MM.1S (cell line): ENCODE results near the gene TSPAN1.
"Not testable (repeated sequence)": the region's sequence is repeated elsewhere in the genome, so short reads cannot be mapped to it uniquely, and the experiment has no call there.

Experiments
- DNase-seq: peaks from one replicate; pipeline ENCODE4 v3.0.0-alpha.2; 2015
- H2AFZ ChIP-seq: fragments of 300-600 bp; sonication (generic); 2 replicates; pipeline ENCODE4 v1.6.0; 2016; ENCODE audit warnings: antibody characterized with exemption, low read length
- H3F3A ChIP-seq: fragments of 300-600 bp; sonication (generic); 2 replicates; pipeline ENCODE4 v1.6.1; 2016; ENCODE audit warnings: mild to moderate bottlenecking, antibody characterized with exemption, low read length, moderate library complexity, mixed read lengths; ENCODE audit not compliant: insufficient read depth
- H3K27ac ChIP-seq: fragments of 300-600 bp; sonication (generic); 2 replicates; pipeline ENCODE4 v1.5.1; 2016; ENCODE audit warnings: mild to moderate bottlenecking, low read length
- H3K27me3 ChIP-seq: fragments of 300-600 bp; sonication (generic); replicated peaks from 2 replicates; pipeline ENCODE4 v1.6.0; 2016; ENCODE audit warnings: low read length; ENCODE audit not compliant: insufficient read depth
- H3K36me3 ChIP-seq: fragments of 300-600 bp; sonication (generic); replicated peaks from 2 replicates; pipeline ENCODE4 v1.6.1; 2016; ENCODE audit warnings: mild to moderate bottlenecking, low read length, mixed read lengths; ENCODE audit not compliant: insufficient read depth
- H3K4me1 ChIP-seq: fragments of 300-600 bp; sonication (generic); 2 replicates; pipeline ENCODE4 v1.6.1; 2016; ENCODE audit warnings: low read length, mixed read lengths
- H3K4me2 ChIP-seq: fragments of 300-600 bp; sonication (generic); 2 replicates; pipeline ENCODE4 v1.6.0; 2016; ENCODE audit warnings: low read depth, low read length
- H3K4me3 ChIP-seq: fragments of 300-600 bp; sonication (generic); 2 replicates; pipeline ENCODE4 v1.5.1; 2016; ENCODE audit warnings: low read length, mixed read lengths
- H3K79me2 ChIP-seq: fragments of 300-600 bp; sonication (generic); 2 replicates; pipeline ENCODE4 v1.6.1; 2016; ENCODE audit warnings: mixed run types, low read length, mixed read lengths
- H3K9ac ChIP-seq: fragments of 300-600 bp; sonication (generic); 2 replicates; pipeline ENCODE4 v1.6.1; 2016; ENCODE audit warnings: low read length, mixed read lengths
- H3K9me2 ChIP-seq: fragments of 300-600 bp; sonication (generic); replicated peaks from 2 replicates; pipeline ENCODE4 v1.6.1; 2016; ENCODE audit warnings: mild to moderate bottlenecking, low read length, mixed read lengths; ENCODE audit not compliant: insufficient read depth
- H3K9me3 ChIP-seq: fragments of 300-600 bp; sonication (generic); replicated peaks from 2 replicates; pipeline ENCODE4 v1.6.1; 2016; ENCODE audit warnings: mild to moderate bottlenecking, low read length, mixed read lengths; ENCODE audit not compliant: insufficient read depth
- H4K20me1 ChIP-seq: fragments of 300-600 bp; sonication (generic); 2 replicates; pipeline ENCODE4 v1.6.1; 2016; ENCODE audit warnings: mild to moderate bottlenecking, low read length, moderate library complexity, mixed read lengths; ENCODE audit not compliant: insufficient read depth
- EZH2 ChIP-seq: fragments of 300-600 bp; sonication (generic); optimal IDR thresholded peaks from 2 replicates; pipeline ENCODE3; 2017; ENCODE audit warnings: low read depth, mild to moderate bottlenecking, antibody characterized with exemption, low read length, mixed read lengths
- EZH2phosphoT487 ChIP-seq: fragments of 300-600 bp; sonication (generic); IDR thresholded peaks from 2 replicates; pipeline ENCODE4 v1.6.1; 2018; ENCODE audit warnings: antibody characterized with exemption, low read length
- TF ChIP-seq, protein P1 (sequence below): fragments of 300-600 bp; sonication (generic); IDR thresholded peaks from 2 replicates; pipeline ENCODE4 v1.5.1; 2016; ENCODE audit warnings: antibody characterized with exemption, low read length, mixed read lengths

Gene TSPAN1

DNA sequence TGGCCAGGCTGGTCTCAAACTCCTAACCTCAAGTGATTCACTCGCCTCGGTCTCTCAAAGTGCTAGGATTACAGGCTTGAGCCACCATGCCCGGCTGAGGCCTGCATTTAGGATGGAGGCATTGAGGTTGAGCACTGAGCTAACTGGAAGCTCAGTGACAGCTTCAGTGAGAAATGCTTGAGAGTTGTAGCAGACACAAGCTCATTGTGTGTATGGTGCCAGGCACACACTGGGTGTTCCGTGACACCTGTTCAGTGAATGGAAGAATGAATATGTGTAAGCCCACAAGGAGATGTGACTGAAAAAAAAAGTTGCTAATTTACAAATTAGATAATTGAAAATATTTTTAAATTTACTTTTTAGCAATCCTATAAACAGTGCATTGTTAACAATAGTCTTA, 50.1 kb downstream of the TSPAN1 start:
- no peaks in the 10 kb centered on the region for H4K20me1 ChIP-seq
- no peak for DNase-seq

DNA sequence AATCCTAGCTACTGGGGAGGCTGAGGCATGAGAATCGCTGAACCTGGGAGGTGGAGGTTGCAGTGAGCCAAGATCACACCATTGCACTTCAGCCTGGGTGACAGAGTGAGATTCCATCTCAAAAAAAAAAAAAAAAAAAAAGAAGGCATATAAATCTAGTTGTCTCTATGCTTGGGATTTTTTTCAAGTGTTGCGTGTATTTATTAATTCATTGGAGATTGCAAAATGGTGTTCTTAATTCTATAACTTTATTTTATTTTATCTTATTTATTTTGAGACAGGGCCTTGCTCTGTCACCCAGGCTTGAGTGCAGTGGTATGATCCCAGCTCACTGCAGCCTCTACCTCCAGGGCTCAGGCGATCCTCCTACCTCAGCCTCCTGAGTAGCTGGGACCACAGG, 56.3 kb downstream of the TSPAN1 start:
- H3K27me3 ChIP-seq, H3K27ac ChIP-seq, H3K36me3 ChIP-seq, H3K79me2 ChIP-seq, H4K20me1 ChIP-seq, H3F3A ChIP-seq, H3K9me2 ChIP-seq, H3K4me2 ChIP-seq, H3K9ac ChIP-seq, H3K9me3 ChIP-seq, H3K4me1 ChIP-seq, H3K4me3 ChIP-seq, DNase-seq, H2AFZ ChIP-seq: not testable (repeated sequence)

More for the DNA sequence above, 50.1 kb downstream of the TSPAN1 start:
- H3K36me3 ChIP-seq: no peaks in the 10 kb centered on the region
- H3K4me2 ChIP-seq: no peak overlapping the region
- no peaks in the 10 kb centered on the region for H3K27me3 ChIP-seq
- no peaks in the 10 kb centered on the region for H3K9me2 ChIP-seq
- no peaks in the 10 kb centered on the region for H3K79me2 ChIP-seq
- no peak overlapping the region for H3K27ac ChIP-seq
- no peak overlapping the region for H2AFZ ChIP-seq
- H3K9me3 ChIP-seq: no peaks in the 10 kb centered on the region
- H3K9ac ChIP-seq: no peak overlapping the region
- no peaks in the 10 kb centered on the region for H3F3A ChIP-seq
- no peaks in the 10 kb centered on the region for H3K4me1 ChIP-seq
- no peak overlapping the region for H3K4me3 ChIP-seq
- TF ChIP-seq, protein P1, sequence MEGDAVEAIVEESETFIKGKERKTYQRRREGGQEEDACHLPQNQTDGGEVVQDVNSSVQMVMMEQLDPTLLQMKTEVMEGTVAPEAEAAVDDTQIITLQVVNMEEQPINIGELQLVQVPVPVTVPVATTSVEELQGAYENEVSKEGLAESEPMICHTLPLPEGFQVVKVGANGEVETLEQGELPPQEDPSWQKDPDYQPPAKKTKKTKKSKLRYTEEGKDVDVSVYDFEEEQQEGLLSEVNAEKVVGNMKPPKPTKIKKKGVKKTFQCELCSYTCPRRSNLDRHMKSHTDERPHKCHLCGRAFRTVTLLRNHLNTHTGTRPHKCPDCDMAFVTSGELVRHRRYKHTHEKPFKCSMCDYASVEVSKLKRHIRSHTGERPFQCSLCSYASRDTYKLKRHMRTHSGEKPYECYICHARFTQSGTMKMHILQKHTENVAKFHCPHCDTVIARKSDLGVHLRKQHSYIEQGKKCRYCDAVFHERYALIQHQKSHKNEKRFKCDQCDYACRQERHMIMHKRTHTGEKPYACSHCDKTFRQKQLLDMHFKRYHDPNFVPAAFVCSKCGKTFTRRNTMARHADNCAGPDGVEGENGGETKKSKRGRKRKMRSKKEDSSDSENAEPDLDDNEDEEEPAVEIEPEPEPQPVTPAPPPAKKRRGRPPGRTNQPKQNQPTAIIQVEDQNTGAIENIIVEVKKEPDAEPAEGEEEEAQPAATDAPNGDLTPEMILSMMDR: no peak
- no peak for TF ChIP-seq EZH2phosphoT487
- no peak for TF ChIP-seq EZH2
